Measurements from ENCODE around the gene FOXN3.

- no peak for TF ChIP-seq MYC (IDR thresholded peaks at IDR 0.05; ENCODE audit: borderline replicate concordance, low read length)
- TF ChIP-seq TFCP2L1 (CRISPR knock-in tag; IDR thresholded peaks at IDR 0.05), result no peak
- TF ChIP-seq, protein P1, sequence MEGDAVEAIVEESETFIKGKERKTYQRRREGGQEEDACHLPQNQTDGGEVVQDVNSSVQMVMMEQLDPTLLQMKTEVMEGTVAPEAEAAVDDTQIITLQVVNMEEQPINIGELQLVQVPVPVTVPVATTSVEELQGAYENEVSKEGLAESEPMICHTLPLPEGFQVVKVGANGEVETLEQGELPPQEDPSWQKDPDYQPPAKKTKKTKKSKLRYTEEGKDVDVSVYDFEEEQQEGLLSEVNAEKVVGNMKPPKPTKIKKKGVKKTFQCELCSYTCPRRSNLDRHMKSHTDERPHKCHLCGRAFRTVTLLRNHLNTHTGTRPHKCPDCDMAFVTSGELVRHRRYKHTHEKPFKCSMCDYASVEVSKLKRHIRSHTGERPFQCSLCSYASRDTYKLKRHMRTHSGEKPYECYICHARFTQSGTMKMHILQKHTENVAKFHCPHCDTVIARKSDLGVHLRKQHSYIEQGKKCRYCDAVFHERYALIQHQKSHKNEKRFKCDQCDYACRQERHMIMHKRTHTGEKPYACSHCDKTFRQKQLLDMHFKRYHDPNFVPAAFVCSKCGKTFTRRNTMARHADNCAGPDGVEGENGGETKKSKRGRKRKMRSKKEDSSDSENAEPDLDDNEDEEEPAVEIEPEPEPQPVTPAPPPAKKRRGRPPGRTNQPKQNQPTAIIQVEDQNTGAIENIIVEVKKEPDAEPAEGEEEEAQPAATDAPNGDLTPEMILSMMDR (IDR thresholded peaks at IDR 0.05), result no peak
- TF ChIP-seq RNF2 (IDR thresholded peaks at IDR 0.05; ENCODE audit: borderline replicate concordance, low read depth), result no peak
- TF ChIP-seq RAD21 (conservative IDR thresholded peaks at IDR 0.05 in 1 of 2, IDR thresholded peaks at IDR 0.05 in 1 of 2), result no peak
- TF ChIP-seq FOSL2 (IDR thresholded peaks at IDR 0.05), result no peak
- TF ChIP-seq FOSL2 (CRISPR knock-in tag; IDR thresholded peaks at IDR 0.05), result no peak
- TF ChIP-seq POLR2A (IDR thresholded peaks at IDR 0.05; ENCODE audit: low read length), result no peak
These were observed 219.4 kb downstream of the FOXN3 start for GRCh38 chr14:89197623-89198022.
